HL-60 (cell line): ENCODE results near the gene NUCB1.
"Not testable (repeated sequence)": the region's sequence is repeated elsewhere in the genome, so short reads cannot be mapped to it uniquely, and the experiment has no call there.

Experiments
- CTCF ChIP-seq: IDR thresholded peaks from one replicate; pipeline ENCODE4 v1.5.1; 2011; ENCODE audit warnings: low read length, control low read depth, inconsistent platforms; ENCODE audit not compliant: insufficient read depth
- SPI1 ChIP-seq: IDR thresholded peaks from 2 replicates; pipeline ENCODE4 v1.6.1; 2012; ENCODE audit warnings: low read depth, mild to moderate bottlenecking, borderline replicate concordance

GRCh38 chr19:48889496-48889895, 10.6 kb upstream of the NUCB1 start:
- TF ChIP-seq CTCF, SPI1: not testable (repeated sequence)
